Glomerular endothelial cell (primary cell): ENCODE results near the gene CEL. TPM values are rescaled to one million over a fixed set of nuclear protein-coding genes. Genes with fewer than 3 reads are reported as not detected.

ENCODE experiments used
- DNase-seq: peaks from one replicate; pipeline ENCODE4 v3.0.0-alpha.2; 2011; ENCODE audit warnings: low read depth, low spot score; ENCODE audit errors: extremely low read depth
- total RNA-seq: library from RNA; depleted of rRNA; stranded (reverse); fragments of >200 nt; gene quantifications from 2 replicates; pipeline ENCODE4 v1.2.3, GENCODE V29; 2015

CEL gene
- total RNA-seq, 1 donor from 2014 or later = 0.99 TPM

GRCh38 chr9:133101356-133102189 is 39.8 kb downstream of the CEL start:
- no peak for DNase-seq

GRCh38 chr9:133102190-133103021 is 40.6 kb downstream of the CEL start:
- no peak for DNase-seq

GRCh38 chr9:133103183-133103986 is 41.6 kb downstream of the CEL start:
- DNase-seq = no peak

- DNase-seq = no peak
These were observed 42.3 kb downstream of the CEL start for GRCh38 chr9:133103987-133104505.

- DNase-seq = no peak
These were observed 43.1 kb downstream of the CEL start for GRCh38 chr9:133104718-133105460.

GRCh38 chr9:133105461-133105770 is 43.6 kb downstream of the CEL start:
- no peak for DNase-seq

GRCh38 chr9:133106511-133107244 is 44.9 kb downstream of the CEL start:
- no peak for DNase-seq

GRCh38 chr9:133107245-133107722 is 45.5 kb downstream of the CEL start:
- DNase-seq = no peak

GRCh38 chr9:133107961-133108793 is 46.4 kb downstream of the CEL start:
- no peak for DNase-seq

- DNase-seq = no peak
These were observed 47.2 kb downstream of the CEL start for GRCh38 chr9:133108794-133109641.

- no peak for DNase-seq
These were observed 48.3 kb downstream of the CEL start for GRCh38 chr9:133109931-133110650.

GRCh38 chr9:133111808-133112662 is 50.3 kb downstream of the CEL start:
- no peak for DNase-seq

GRCh38 chr9:133112663-133113026 is 50.9 kb downstream of the CEL start:
- DNase-seq = no peak

- DNase-seq = no peak
These were observed 51.6 kb downstream of the CEL start for GRCh38 chr9:133113163-133113948.
